ENCODE results near the gene TLR5. TPM values are rescaled to one million over a fixed set of nuclear protein-coding genes. Genes with fewer than 3 reads are reported as not detected.

TLR5 gene
- total RNA-seq, 1 experiment from 2014 or later: 1.8 TPM

DNA sequence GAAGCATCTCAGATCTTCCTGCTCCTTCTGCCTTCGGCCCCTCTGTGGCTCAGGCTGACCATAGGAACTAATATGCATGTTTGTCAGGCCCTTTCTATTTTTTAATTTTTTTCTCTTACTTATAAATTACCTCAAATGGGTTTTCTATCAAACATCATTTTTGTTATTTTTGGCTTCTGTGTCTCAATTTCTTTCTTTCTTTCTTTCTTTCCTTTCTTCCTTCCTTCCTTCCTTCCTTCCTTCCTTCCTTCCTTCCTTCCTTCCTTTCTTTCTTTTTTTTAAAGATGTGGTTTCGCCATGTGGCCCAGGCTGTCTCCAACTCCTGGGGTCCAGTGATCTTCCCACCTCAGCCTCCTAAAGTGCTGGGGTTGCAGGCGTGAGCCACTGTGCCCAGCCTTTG is 36.2 kb upstream of the TLR5 start:
- no TSS peak for BruUV-seq (replicated peaks)
- CTCF ChIA-PET: no interaction called here
- H3K27ac Mint-ChIP-seq (ENCODE audit: unreplicated experiment): no peak overlapping the region

DNA sequence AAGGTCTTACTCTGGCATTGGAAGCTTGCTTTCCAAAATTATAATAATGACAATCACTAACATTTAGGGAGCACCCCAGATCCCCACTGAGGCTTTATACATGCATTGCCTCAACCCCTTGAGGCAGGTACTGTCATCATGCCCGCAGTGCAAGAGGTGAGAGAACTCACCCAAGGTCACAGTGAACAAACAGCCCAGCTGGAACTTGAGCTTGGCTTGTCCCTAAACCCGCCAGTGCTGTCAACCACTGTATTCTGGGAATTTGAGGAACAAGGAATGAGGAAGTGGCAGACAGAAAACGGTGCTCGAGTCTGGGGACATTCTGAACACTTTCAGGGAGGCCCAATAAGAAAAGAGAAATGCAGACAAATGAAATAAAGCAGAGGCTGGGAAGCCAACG is 34.6 kb upstream of the TLR5 start:
- Histone ChIP-seq H3K27me3 (replicated peaks; ENCODE audit: control insufficient read depth, insufficient read depth, low read length) (no peaks in the 10 kb centered on the region), H3K4me1 (peaks cover 5% of the 10 kb centered on the region), H3K4me3 (ENCODE audit: low read depth, low read length) (no peak overlapping the region), H3K9me3 (no peaks in the 10 kb centered on the region), H3K36me3 (ENCODE audit: control insufficient read depth, insufficient read depth, low read length) (no peaks in the 10 kb centered on the region)
- Mint-ChIP-seq H3K27ac (ENCODE audit: unreplicated experiment) (no peak overlapping the region), H3K4me1 (ENCODE audit: low read depth, unreplicated experiment) (peaks cover 5% of the 10 kb centered on the region), H3K36me3 (ENCODE audit: insufficient read depth, unreplicated experiment) (no peaks in the 10 kb centered on the region), H3K9me3 (ENCODE audit: unreplicated experiment) (peaks cover 9% of the 10 kb centered on the region), H3K27me3 (ENCODE audit: insufficient read depth, unreplicated experiment) (peaks cover 4% of the 10 kb centered on the region), H3K4me3 (ENCODE audit: unreplicated experiment) (no peak overlapping the region)
- intact Hi-C loops (cut with micrococcal nuclease; ENCODE audit: unreplicated experiment): loop anchor here (5.0 kb wide), 1 partner anchor 185 kb away; the partner anchor contains the start of gene SUSD4
- no TSS peak for BruUV-seq (replicated peaks)
- TF ChIP-seq, protein P1, sequence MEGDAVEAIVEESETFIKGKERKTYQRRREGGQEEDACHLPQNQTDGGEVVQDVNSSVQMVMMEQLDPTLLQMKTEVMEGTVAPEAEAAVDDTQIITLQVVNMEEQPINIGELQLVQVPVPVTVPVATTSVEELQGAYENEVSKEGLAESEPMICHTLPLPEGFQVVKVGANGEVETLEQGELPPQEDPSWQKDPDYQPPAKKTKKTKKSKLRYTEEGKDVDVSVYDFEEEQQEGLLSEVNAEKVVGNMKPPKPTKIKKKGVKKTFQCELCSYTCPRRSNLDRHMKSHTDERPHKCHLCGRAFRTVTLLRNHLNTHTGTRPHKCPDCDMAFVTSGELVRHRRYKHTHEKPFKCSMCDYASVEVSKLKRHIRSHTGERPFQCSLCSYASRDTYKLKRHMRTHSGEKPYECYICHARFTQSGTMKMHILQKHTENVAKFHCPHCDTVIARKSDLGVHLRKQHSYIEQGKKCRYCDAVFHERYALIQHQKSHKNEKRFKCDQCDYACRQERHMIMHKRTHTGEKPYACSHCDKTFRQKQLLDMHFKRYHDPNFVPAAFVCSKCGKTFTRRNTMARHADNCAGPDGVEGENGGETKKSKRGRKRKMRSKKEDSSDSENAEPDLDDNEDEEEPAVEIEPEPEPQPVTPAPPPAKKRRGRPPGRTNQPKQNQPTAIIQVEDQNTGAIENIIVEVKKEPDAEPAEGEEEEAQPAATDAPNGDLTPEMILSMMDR (IDR thresholded peaks at IDR 0.05; ENCODE audit: insufficient read depth in 1 of 2, low read depth in 1 of 2, low read length in 1 of 2, severe bottlenecking in 1 of 2, unreplicated experiment in 1 of 2): no peak
- CTCF ChIA-PET: no interaction called here
- POLR2A ChIA-PET: no interaction called here
- DNase-seq: no peak

More for the DNA sequence above, 36.2 kb upstream of the TLR5 start:
- POLR2A ChIA-PET: no interaction called here
- intact Hi-C loops (cut with micrococcal nuclease; ENCODE audit: unreplicated experiment): loop anchor here (5.0 kb wide), 1 partner anchor 183 kb away; the partner anchor contains the start of gene SUSD4
- Histone ChIP-seq H3K36me3 (ENCODE audit: control insufficient read depth, insufficient read depth, low read length) (no peaks in the 10 kb centered on the region), H3K4me1 (peaks cover 5% of the 10 kb centered on the region), H3K27me3 (replicated peaks; ENCODE audit: control insufficient read depth, insufficient read depth, low read length) (no peaks in the 10 kb centered on the region), H3K9me3 (no peaks in the 10 kb centered on the region), H3K4me3 (ENCODE audit: low read depth, low read length) (no peak overlapping the region)
- H3K36me3 Mint-ChIP-seq (ENCODE audit: insufficient read depth, unreplicated experiment): no peaks in the 10 kb centered on the region
- H3K27me3 Mint-ChIP-seq (ENCODE audit: insufficient read depth, unreplicated experiment): peaks cover 4% of the 10 kb centered on the region
- H3K9me3 Mint-ChIP-seq (ENCODE audit: unreplicated experiment): peaks cover 9% of the 10 kb centered on the region
- H3K4me3 Mint-ChIP-seq (ENCODE audit: unreplicated experiment): no peak overlapping the region
- no peak for DNase-seq
- H3K4me1 Mint-ChIP-seq (ENCODE audit: low read depth, unreplicated experiment): peaks cover 5% of the 10 kb centered on the region
- TF ChIP-seq, protein P1 (IDR thresholded peaks at IDR 0.05; ENCODE audit: insufficient read depth in 1 of 2, low read depth in 1 of 2, low read length in 1 of 2, severe bottlenecking in 1 of 2, unreplicated experiment in 1 of 2): no peak

DNA sequence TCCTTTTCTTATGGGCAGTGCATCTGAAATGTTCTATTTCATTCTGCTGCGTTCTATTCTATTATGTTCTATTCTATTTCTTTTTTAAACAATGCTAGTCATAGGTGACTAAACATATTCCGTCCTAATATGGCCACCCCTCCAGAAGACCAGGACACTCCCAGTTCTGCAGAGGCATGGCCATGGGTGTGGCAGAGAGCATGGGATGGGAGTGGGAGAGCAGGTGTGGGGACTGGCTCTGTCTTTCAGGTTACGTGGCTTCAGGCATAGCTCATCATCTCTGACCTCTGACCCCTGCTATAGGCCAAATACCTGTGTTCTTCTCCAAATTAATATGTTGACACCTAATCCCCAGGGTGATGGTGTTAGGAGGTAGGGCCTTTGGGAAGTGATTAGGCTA is 33.4 kb upstream of the TLR5 start:
- ChIA-PET CTCF (interaction anchor here (0.7 to 0.8 kb wide), 2 partner anchors 43 to 88 kb away, joined by 3 to 4 read pairs; no protein-coding TSS in a partner anchor), POLR2A (no interaction called here)
- Histone ChIP-seq H3K9me3 (no peaks in the 10 kb centered on the region), H3K36me3 (ENCODE audit: control insufficient read depth, insufficient read depth, low read length) (no peaks in the 10 kb centered on the region), H3K27me3 (replicated peaks; ENCODE audit: control insufficient read depth, insufficient read depth, low read length) (no peaks in the 10 kb centered on the region), H3K4me1 (peaks cover 5% of the 10 kb centered on the region), H3K4me3 (ENCODE audit: low read depth, low read length) (no peak overlapping the region)
- peaks cover 9% of the 10 kb centered on the region for H3K9me3 Mint-ChIP-seq (ENCODE audit: unreplicated experiment)
- DNase-seq: no peak
- H3K27me3 Mint-ChIP-seq (ENCODE audit: insufficient read depth, unreplicated experiment): no peaks in the 10 kb centered on the region
- H3K36me3 Mint-ChIP-seq (ENCODE audit: insufficient read depth, unreplicated experiment): no peaks in the 10 kb centered on the region
- TF ChIP-seq, protein P1 (IDR thresholded peaks at IDR 0.05; ENCODE audit: insufficient read depth in 1 of 2, low read depth in 1 of 2, low read length in 1 of 2, severe bottlenecking in 1 of 2, unreplicated experiment in 1 of 2): no peak
- no peak overlapping the region for H3K27ac Mint-ChIP-seq (ENCODE audit: unreplicated experiment)
- peaks cover 5% of the 10 kb centered on the region for H3K4me1 Mint-ChIP-seq (ENCODE audit: low read depth, unreplicated experiment)
- no peak overlapping the region for H3K4me3 Mint-ChIP-seq (ENCODE audit: unreplicated experiment)
- no TSS peak for BruUV-seq (replicated peaks)
- intact Hi-C loops (cut with micrococcal nuclease; ENCODE audit: unreplicated experiment): loop anchor here (5.0 kb wide), 1 partner anchor 186 kb away; the partner anchor contains the start of gene SUSD4
